Measurements from ENCODE around the gene SFXN5.

SFXN5 gene

DNA sequence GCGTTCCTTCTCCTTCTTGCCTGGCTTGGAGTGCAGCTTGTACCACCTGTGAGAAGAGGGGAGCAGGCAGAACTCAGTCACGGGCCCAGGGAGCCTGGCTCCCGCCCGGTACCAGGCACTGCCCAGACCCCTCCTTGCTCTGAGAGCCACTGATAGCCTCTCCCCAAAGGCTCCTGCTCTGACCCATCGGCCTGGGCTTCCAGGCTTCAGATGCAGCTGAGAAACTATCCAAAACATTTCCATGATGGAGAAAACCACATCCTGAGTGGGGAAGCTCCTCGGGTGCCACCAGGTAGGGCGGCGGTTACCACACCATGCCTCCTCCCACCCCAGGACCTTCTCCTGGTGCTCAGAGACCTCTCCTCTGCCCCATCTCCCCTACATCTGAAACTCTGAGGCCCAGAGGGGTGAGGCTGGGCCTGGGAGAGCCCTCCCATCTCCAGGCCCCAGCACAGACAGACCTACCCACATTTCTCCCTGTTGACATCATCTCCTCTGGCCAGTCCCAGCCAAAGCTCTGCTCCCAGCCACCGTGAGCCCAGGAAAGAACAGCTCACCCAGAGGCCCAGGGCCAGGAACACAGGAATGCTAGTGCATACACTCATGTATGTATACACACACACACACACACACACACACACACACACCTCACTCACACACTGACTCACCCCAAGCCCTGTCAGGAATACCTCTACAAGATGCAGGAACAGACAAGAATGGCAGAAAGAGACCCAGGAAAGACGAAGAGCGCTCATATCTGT, 17.9 kb upstream of the SFXN5 start (continued):
- TF ChIP-seq ZSCAN4 (tag by site-specific recombination; IDR thresholded peaks at IDR 0.05) (peak; percentile 49; the same call in 1 of the 2 replicates), HOXD13 (CRISPR knock-in tag; IDR thresholded peaks at IDR 0.05; ENCODE audit: borderline replicate concordance) (no peak), ZNF701 (tag by site-specific recombination; IDR thresholded peaks at IDR 0.05) (no peak), ZBTB20 (tag by site-specific recombination; IDR thresholded peaks at IDR 0.05) (peak; percentile 57; the same call in 1 of the 2 replicates), ZNF670 (tag by site-specific recombination; IDR thresholded peaks at IDR 0.05; ENCODE audit: low read depth) (no peak), ZNF704 (tag by site-specific recombination; IDR thresholded peaks at IDR 0.05) (no peak), ZNF433 (tag by site-specific recombination; IDR thresholded peaks at IDR 0.05; ENCODE audit: low read depth) (no peak), HOXA7 (CRISPR knock-in tag; IDR thresholded peaks at IDR 0.05; ENCODE audit: borderline replicate concordance) (no peak), ZNF366 (tag by site-specific recombination; conservative IDR thresholded peaks at IDR 0.05) (peak; percentile 47), HIC1 (tag by site-specific recombination; IDR thresholded peaks at IDR 0.05) (peak; percentile 17; the same call in 1 of the 2 replicates), ZNF221 (tag by site-specific recombination; IDR thresholded peaks at IDR 0.05; ENCODE audit: borderline replicate concordance) (no peak), ZNF37A (tag by site-specific recombination; IDR thresholded peaks at IDR 0.05) (no peak), ZNF391 (tag by site-specific recombination; IDR thresholded peaks at IDR 0.05; ENCODE audit: borderline replicate concordance, low read depth) (no peak), TRIM28 (IDR thresholded peaks at IDR 0.05; ENCODE audit: borderline replicate concordance, low read length) (no peak), GLI4 (tag by site-specific recombination; IDR thresholded peaks at IDR 0.05) (no peak), ZNF510 (tag by site-specific recombination; IDR thresholded peaks at IDR 0.05; ENCODE audit: insufficient replicate concordance) (no peak), BCL6B (tag by site-specific recombination; IDR thresholded peaks at IDR 0.05) (no peak), SCRT2 (tag by site-specific recombination; IDR thresholded peaks at IDR 0.05) (no peak), ZSCAN23 (tag by site-specific recombination; IDR thresholded peaks at IDR 0.05) (no peak), REST (tag by site-specific recombination; IDR thresholded peaks at IDR 0.05) (no peak), ZNF626 (tag by site-specific recombination; IDR thresholded peaks at IDR 0.05) (no peak)
- TF ChIP-seq, protein P1, sequence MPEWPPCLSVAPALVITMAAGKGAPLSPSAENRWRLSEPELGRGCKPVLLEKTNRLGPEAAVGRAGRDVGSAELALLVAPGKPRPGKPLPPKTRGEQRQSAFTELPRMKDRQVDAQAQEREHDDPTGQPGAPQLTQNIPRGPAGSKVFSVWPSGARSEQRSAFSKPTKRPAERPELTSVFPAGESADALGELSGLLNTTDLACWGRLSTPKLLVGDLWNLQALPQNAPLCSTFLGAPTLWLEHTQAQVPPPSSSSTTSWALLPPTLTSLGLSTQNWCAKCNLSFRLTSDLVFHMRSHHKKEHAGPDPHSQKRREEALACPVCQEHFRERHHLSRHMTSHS (tag by site-specific recombination; IDR thresholded peaks at IDR 0.05): no peak
- TF ChIP-seq, protein P2, sequence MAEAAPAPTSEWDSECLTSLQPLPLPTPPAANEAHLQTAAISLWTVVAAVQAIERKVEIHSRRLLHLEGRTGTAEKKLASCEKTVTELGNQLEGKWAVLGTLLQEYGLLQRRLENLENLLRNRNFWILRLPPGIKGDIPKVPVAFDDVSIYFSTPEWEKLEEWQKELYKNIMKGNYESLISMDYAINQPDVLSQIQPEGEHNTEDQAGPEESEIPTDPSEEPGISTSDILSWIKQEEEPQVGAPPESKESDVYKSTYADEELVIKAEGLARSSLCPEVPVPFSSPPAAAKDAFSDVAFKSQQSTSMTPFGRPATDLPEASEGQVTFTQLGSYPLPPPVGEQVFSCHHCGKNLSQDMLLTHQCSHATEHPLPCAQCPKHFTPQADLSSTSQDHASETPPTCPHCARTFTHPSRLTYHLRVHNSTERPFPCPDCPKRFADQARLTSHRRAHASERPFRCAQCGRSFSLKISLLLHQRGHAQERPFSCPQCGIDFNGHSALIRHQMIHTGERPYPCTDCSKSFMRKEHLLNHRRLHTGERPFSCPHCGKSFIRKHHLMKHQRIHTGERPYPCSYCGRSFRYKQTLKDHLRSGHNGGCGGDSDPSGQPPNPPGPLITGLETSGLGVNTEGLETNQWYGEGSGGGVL (tag by site-specific recombination; IDR thresholded peaks at IDR 0.05): peak; percentile 63
- TF ChIP-seq, protein P3, sequence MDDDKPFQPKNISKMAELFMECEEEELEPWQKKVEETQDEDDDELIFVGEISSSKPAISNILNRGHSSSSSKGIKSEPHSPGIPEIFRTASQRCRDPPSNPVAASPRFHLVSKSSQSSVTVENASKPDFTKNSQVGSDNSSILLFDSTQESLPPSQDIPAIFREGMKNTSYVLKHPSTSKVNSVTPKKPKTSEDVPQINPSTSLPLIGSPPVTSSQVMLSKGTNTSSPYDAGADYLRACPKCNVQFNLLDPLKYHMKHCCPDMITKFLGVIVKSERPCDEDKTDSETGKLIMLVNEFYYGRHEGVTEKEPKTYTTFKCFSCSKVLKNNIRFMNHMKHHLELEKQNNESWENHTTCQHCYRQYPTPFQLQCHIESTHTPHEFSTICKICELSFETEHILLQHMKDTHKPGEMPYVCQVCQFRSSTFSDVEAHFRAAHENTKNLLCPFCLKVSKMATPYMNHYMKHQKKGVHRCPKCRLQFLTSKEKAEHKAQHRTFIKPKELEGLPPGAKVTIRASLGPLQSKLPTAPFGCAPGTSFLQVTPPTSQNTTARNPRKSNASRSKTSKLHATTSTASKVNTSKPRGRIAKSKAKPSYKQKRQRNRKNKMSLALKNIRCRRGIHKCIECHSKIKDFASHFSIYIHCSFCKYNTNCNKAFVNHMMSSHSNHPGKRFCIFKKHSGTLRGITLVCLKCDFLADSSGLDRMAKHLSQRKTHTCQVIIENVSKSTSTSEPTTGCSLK (tag by site-specific recombination; IDR thresholded peaks at IDR 0.05): no peak

Measured in HEK293 (cell line).